ENCODE data around the gene SIDT1.

Gene SIDT1

GRCh38 chr3:113585228-113585627 is 52.9 kb downstream of the SIDT1 start:
- no peaks in the 10 kb centered on the region for H3K36me3 ChIP-seq (ENCODE audit: control insufficient read depth in 5 of 5, insufficient read depth in 5 of 5, low read length in 5 of 5)
- H3K9ac ChIP-seq (ENCODE audit: low read length in 5 of 5), result no peak overlapping the region
- H3K27me3 ChIP-seq (ENCODE audit: control insufficient read depth in 5 of 5, insufficient read depth in 4 of 5, low read length in 5 of 5), result no peaks in the 10 kb centered on the region
- no peak overlapping the region for H3K4me3 ChIP-seq (ENCODE audit: low read depth in 1 of 5, low read length in 5 of 5)
- no peaks in the 10 kb centered on the region for H3K4me1 ChIP-seq (ENCODE audit: control insufficient read depth in 5 of 5, insufficient read depth in 5 of 5, low read length in 5 of 5)
- no peak overlapping the region for H3K27ac ChIP-seq (ENCODE audit: low read depth, low read length)
- H3K9me3 ChIP-seq (ENCODE audit: control insufficient read depth in 5 of 5, low read length in 5 of 5), result no peaks in the 10 kb centered on the region

- Histone ChIP-seq H3K4me1 (ENCODE audit: control insufficient read depth in 5 of 5, insufficient read depth in 5 of 5, low read length in 5 of 5) (no peaks in the 10 kb centered on the region), H3K27me3 (ENCODE audit: control insufficient read depth in 5 of 5, insufficient read depth in 4 of 5, low read length in 5 of 5) (no peaks in the 10 kb centered on the region), H3K27ac (ENCODE audit: low read depth, low read length) (no peak overlapping the region), H3K36me3 (ENCODE audit: control insufficient read depth in 5 of 5, insufficient read depth in 5 of 5, low read length in 5 of 5) (no peaks in the 10 kb centered on the region), H3K9me3 (ENCODE audit: control insufficient read depth in 5 of 5, low read length in 5 of 5) (no peaks in the 10 kb centered on the region), H3K4me3 (ENCODE audit: low read depth in 1 of 5, low read length in 5 of 5) (no peak overlapping the region), H3K9ac (ENCODE audit: low read length in 5 of 5) (no peak overlapping the region)
Observed at GRCh38 chr3:113585720-113586119, 53.4 kb downstream of the SIDT1 start.

GRCh38 chr3:113588806-113589205 is 56.5 kb downstream of the SIDT1 start:
- H3K4me3 ChIP-seq (ENCODE audit: low read depth in 1 of 5, low read length in 5 of 5), result no peak overlapping the region
- H3K9me3 ChIP-seq (ENCODE audit: control insufficient read depth in 5 of 5, low read length in 5 of 5), result no peaks in the 10 kb centered on the region
- no peaks in the 10 kb centered on the region for H3K4me1 ChIP-seq (ENCODE audit: control insufficient read depth in 5 of 5, insufficient read depth in 5 of 5, low read length in 5 of 5)
- no peaks in the 10 kb centered on the region for H3K27me3 ChIP-seq (ENCODE audit: control insufficient read depth in 5 of 5, insufficient read depth in 4 of 5, low read length in 5 of 5)
- H3K27ac ChIP-seq (ENCODE audit: low read depth, low read length), result no peak overlapping the region
- no peaks in the 10 kb centered on the region for H3K36me3 ChIP-seq (ENCODE audit: control insufficient read depth in 5 of 5, insufficient read depth in 5 of 5, low read length in 5 of 5)
- H3K9ac ChIP-seq (ENCODE audit: low read length in 5 of 5), result no peak overlapping the region

GRCh38 chr3:113589971-113590370 is 57.6 kb downstream of the SIDT1 start:
- Histone ChIP-seq H3K36me3 (ENCODE audit: control insufficient read depth in 5 of 5, insufficient read depth in 5 of 5, low read length in 5 of 5) (no peaks in the 10 kb centered on the region), H3K4me1 (ENCODE audit: control insufficient read depth in 5 of 5, insufficient read depth in 5 of 5, low read length in 5 of 5) (no peaks in the 10 kb centered on the region), H3K4me3 (ENCODE audit: low read depth in 1 of 5, low read length in 5 of 5) (no peak overlapping the region), H3K9me3 (ENCODE audit: control insufficient read depth in 5 of 5, low read length in 5 of 5) (no peaks in the 10 kb centered on the region), H3K27me3 (ENCODE audit: control insufficient read depth in 5 of 5, insufficient read depth in 4 of 5, low read length in 5 of 5) (no peaks in the 10 kb centered on the region), H3K27ac (ENCODE audit: low read depth, low read length) (no peak overlapping the region), H3K9ac (ENCODE audit: low read length in 5 of 5) (no peak overlapping the region)

GRCh38 chr3:113590983-113591382 is 58.6 kb downstream of the SIDT1 start:
- Histone ChIP-seq H3K4me1 (ENCODE audit: control insufficient read depth in 5 of 5, insufficient read depth in 5 of 5, low read length in 5 of 5) (no peaks in the 10 kb centered on the region), H3K27me3 (ENCODE audit: control insufficient read depth in 5 of 5, insufficient read depth in 4 of 5, low read length in 5 of 5) (no peaks in the 10 kb centered on the region), H3K4me3 (ENCODE audit: low read depth in 1 of 5, low read length in 5 of 5) (no peak overlapping the region), H3K36me3 (ENCODE audit: control insufficient read depth in 5 of 5, insufficient read depth in 5 of 5, low read length in 5 of 5) (no peaks in the 10 kb centered on the region), H3K9me3 (ENCODE audit: control insufficient read depth in 5 of 5, low read length in 5 of 5) (no peaks in the 10 kb centered on the region), H3K9ac (ENCODE audit: low read length in 5 of 5) (no peak overlapping the region), H3K27ac (ENCODE audit: low read depth, low read length) (no peak overlapping the region)

- no peak overlapping the region for H3K4me3 ChIP-seq (ENCODE audit: low read depth in 1 of 5, low read length in 5 of 5)
- no peaks in the 10 kb centered on the region for H3K36me3 ChIP-seq (ENCODE audit: control insufficient read depth in 5 of 5, insufficient read depth in 5 of 5, low read length in 5 of 5)
- H3K9me3 ChIP-seq (ENCODE audit: control insufficient read depth in 5 of 5, low read length in 5 of 5), result no peaks in the 10 kb centered on the region
- H3K9ac ChIP-seq (ENCODE audit: low read length in 5 of 5), result no peak overlapping the region
- H3K27ac ChIP-seq (ENCODE audit: low read depth, low read length), result no peak overlapping the region
- H3K27me3 ChIP-seq (ENCODE audit: control insufficient read depth in 5 of 5, insufficient read depth in 4 of 5, low read length in 5 of 5), result no peaks in the 10 kb centered on the region
- H3K4me1 ChIP-seq (ENCODE audit: control insufficient read depth in 5 of 5, insufficient read depth in 5 of 5, low read length in 5 of 5), result no peaks in the 10 kb centered on the region
Observed at GRCh38 chr3:113594066-113594465, 61.7 kb downstream of the SIDT1 start.

- Histone ChIP-seq H3K4me3 (ENCODE audit: low read depth in 1 of 5, low read length in 5 of 5) (no peak overlapping the region), H3K36me3 (ENCODE audit: control insufficient read depth in 5 of 5, insufficient read depth in 5 of 5, low read length in 5 of 5) (no peaks in the 10 kb centered on the region), H3K27me3 (ENCODE audit: control insufficient read depth in 5 of 5, insufficient read depth in 4 of 5, low read length in 5 of 5) (no peaks in the 10 kb centered on the region), H3K27ac (ENCODE audit: low read depth, low read length) (no peak overlapping the region), H3K9ac (ENCODE audit: low read length in 5 of 5) (no peak overlapping the region), H3K4me1 (ENCODE audit: control insufficient read depth in 5 of 5, insufficient read depth in 5 of 5, low read length in 5 of 5) (peaks cover 0 to 17% (median 3%) of the 10 kb centered on the region in 5 donors), H3K9me3 (ENCODE audit: control insufficient read depth in 5 of 5, low read length in 5 of 5) (no peaks in the 10 kb centered on the region)
Observed at GRCh38 chr3:113597596-113598354, 65.4 kb downstream of the SIDT1 start.

GRCh38 chr3:113600418-113601182 is 68.2 kb downstream of the SIDT1 start:
- Histone ChIP-seq H3K27ac (ENCODE audit: low read depth, low read length) (no peak overlapping the region), H3K36me3 (ENCODE audit: control insufficient read depth in 5 of 5, insufficient read depth in 5 of 5, low read length in 5 of 5) (no peaks in the 10 kb centered on the region), H3K9ac (ENCODE audit: low read length in 5 of 5) (no peak overlapping the region), H3K4me1 (ENCODE audit: control insufficient read depth in 5 of 5, insufficient read depth in 5 of 5, low read length in 5 of 5) (peaks cover 0 to 17% (median 3%) of the 10 kb centered on the region in 5 donors), H3K9me3 (ENCODE audit: control insufficient read depth in 5 of 5, low read length in 5 of 5) (no peaks in the 10 kb centered on the region), H3K27me3 (ENCODE audit: control insufficient read depth in 5 of 5, insufficient read depth in 4 of 5, low read length in 5 of 5) (no peaks in the 10 kb centered on the region), H3K4me3 (ENCODE audit: low read depth in 1 of 5, low read length in 5 of 5) (no peak overlapping the region)

- Histone ChIP-seq H3K4me3 (ENCODE audit: low read depth in 1 of 5, low read length in 5 of 5) (no peak overlapping the region), H3K27me3 (ENCODE audit: control insufficient read depth in 5 of 5, insufficient read depth in 4 of 5, low read length in 5 of 5) (no peaks in the 10 kb centered on the region), H3K36me3 (ENCODE audit: control insufficient read depth in 5 of 5, insufficient read depth in 5 of 5, low read length in 5 of 5) (no peaks in the 10 kb centered on the region), H3K9ac (ENCODE audit: low read length in 5 of 5) (no peak overlapping the region), H3K9me3 (ENCODE audit: control insufficient read depth in 5 of 5, low read length in 5 of 5) (no peaks in the 10 kb centered on the region), H3K27ac (ENCODE audit: low read depth, low read length) (no peak overlapping the region), H3K4me1 (ENCODE audit: control insufficient read depth in 5 of 5, insufficient read depth in 5 of 5, low read length in 5 of 5) (peaks cover 0 to 17% (median 3%) of the 10 kb centered on the region in 5 donors)
Observed at GRCh38 chr3:113601240-113601639, 68.9 kb downstream of the SIDT1 start.

- Histone ChIP-seq H3K27me3 (ENCODE audit: control insufficient read depth in 5 of 5, insufficient read depth in 4 of 5, low read length in 5 of 5) (no peaks in the 10 kb centered on the region), H3K27ac (ENCODE audit: low read depth, low read length) (no peak overlapping the region), H3K36me3 (ENCODE audit: control insufficient read depth in 5 of 5, insufficient read depth in 5 of 5, low read length in 5 of 5) (no peaks in the 10 kb centered on the region), H3K9me3 (ENCODE audit: control insufficient read depth in 5 of 5, low read length in 5 of 5) (no peaks in the 10 kb centered on the region), H3K4me1 (ENCODE audit: control insufficient read depth in 5 of 5, insufficient read depth in 5 of 5, low read length in 5 of 5) (peaks cover 0 to 17% (median 4%) of the 10 kb centered on the region in 5 donors), H3K4me3 (ENCODE audit: low read depth in 1 of 5, low read length in 5 of 5) (no peak overlapping the region), H3K9ac (ENCODE audit: low read length in 5 of 5) (no peak overlapping the region)
Observed at GRCh38 chr3:113602256-113602655, 69.9 kb downstream of the SIDT1 start.
